Calu3 (cell line): Measurements from ENCODE around the gene CTNNBIP1. TPM values are rescaled to one million over a fixed set of nuclear protein-coding genes. Genes with fewer than 3 reads are reported as not detected.

Experiments
- BruUV-seq: library from RNA; stranded (reverse); fragments of 400-500 nt; replicated peaks from 2 replicates; lab custom pipeline; 2021; lab: Mats Ljungman, UMichigan
- CTCF ChIA-PET: fragments of 300-600 bp; sonication (Branson Sonifier 250); formaldehyde crosslinking; loops from one replicate; lab custom pipeline; 2022; ENCODE audit warnings: antibody characterized with exemption; lab: Charles Lee
- DNase-seq: peaks from one replicate; pipeline ENCODE4 v3.0.0; 2022
- H3K27ac Mint-ChIP-seq: one replicate; pipeline ENCODE4 v1.8.0; 2022; ENCODE audit warnings: mixed read lengths; ENCODE audit not compliant: unreplicated experiment
- H3K27me3 Mint-ChIP-seq: one replicate; pipeline ENCODE4 v1.8.0; 2022; ENCODE audit warnings: mixed read lengths; ENCODE audit not compliant: unreplicated experiment
- H3K36me3 Mint-ChIP-seq: one replicate; pipeline ENCODE4 v1.8.0; 2022; ENCODE audit warnings: mild to moderate bottlenecking, moderate library complexity, mixed read lengths; ENCODE audit not compliant: insufficient read depth, unreplicated experiment
- H3K4me1 Mint-ChIP-seq: one replicate; pipeline ENCODE4 v1.8.0; 2022; ENCODE audit warnings: mild to moderate bottlenecking, low read depth, mixed read lengths; ENCODE audit not compliant: unreplicated experiment
- H3K4me3 Mint-ChIP-seq: one replicate; pipeline ENCODE4 v1.8.0; 2022; ENCODE audit warnings: mild to moderate bottlenecking, low read depth, moderate library complexity, mixed read lengths; ENCODE audit not compliant: unreplicated experiment
- H3K9me3 Mint-ChIP-seq: one replicate; pipeline ENCODE4 v1.8.0; 2022; ENCODE audit warnings: low read depth, mixed read lengths; ENCODE audit not compliant: unreplicated experiment
- CTCF ChIP-seq: fragments of 200-600 bp; IDR thresholded peaks from one replicate; pipeline ENCODE4 v1.8.0; 2022; ENCODE audit warnings: antibody characterized with exemption; ENCODE audit not compliant: unreplicated experiment
- intact Hi-C: fragments of 100-400 bp; cut with micrococcal nuclease; formaldehyde crosslinking; loops from one replicate; pipeline ENCODE4 v1.10.0; 2022; ENCODE audit not compliant: unreplicated experiment
- total RNA-seq: library from RNA; stranded (reverse); gene quantifications from 2 replicates; pipeline ENCODE4 v1.2.3, GENCODE V29; 2022

CTNNBIP1 gene
- total RNA-seq, 1 experiment from 2014 or later = 11.8 TPM

GRCh38 chr1:9886092-9886742 is 23.9 kb downstream of the CTNNBIP1 start:
- Mint-ChIP-seq H3K4me3 (no peak overlapping the region), H3K9me3 (no peaks in the 10 kb centered on the region), H3K36me3 (no peaks in the 10 kb centered on the region), H3K4me1 (peaks cover 33% of the 10 kb centered on the region), H3K27me3 (no peaks in the 10 kb centered on the region), H3K27ac (no peak overlapping the region)
- intact Hi-C loops = no loop called here
- no peak for DNase-seq
- no peak for TF ChIP-seq CTCF
- CTCF ChIA-PET = no interaction called here
- BruUV-seq = no TSS peak

GRCh38 chr1:9884805-9885204 is 25.3 kb downstream of the CTNNBIP1 start:
- no TSS peak for BruUV-seq
- Mint-ChIP-seq H3K4me3 (no peak overlapping the region), H3K27me3 (no peaks in the 10 kb centered on the region), H3K36me3 (no peaks in the 10 kb centered on the region), H3K27ac (no peak overlapping the region), H3K9me3 (no peaks in the 10 kb centered on the region), H3K4me1 (peaks cover 22% of the 10 kb centered on the region)
- intact Hi-C loops = no loop called here
- DNase-seq = no peak
- CTCF ChIA-PET = no interaction called here
- no peak for TF ChIP-seq CTCF

- no peak for DNase-seq
- CTCF ChIA-PET = no interaction called here
Observed at GRCh38 chr1:9883585-9884449, 26.3 kb downstream of the CTNNBIP1 start.

GRCh38 chr1:9882945-9883303 is 27.1 kb downstream of the CTNNBIP1 start:
- Mint-ChIP-seq H3K27me3 (no peaks in the 10 kb centered on the region), H3K4me1 (peaks cover 23% of the 10 kb centered on the region), H3K4me3 (no peak overlapping the region), H3K27ac (no peak overlapping the region), H3K9me3 (no peaks in the 10 kb centered on the region), H3K36me3 (no peaks in the 10 kb centered on the region)
- CTCF ChIA-PET = no interaction called here
- no peak for TF ChIP-seq CTCF
- no peak for DNase-seq
- no TSS peak for BruUV-seq
- intact Hi-C loops = no loop called here

More at GRCh38 chr1:9883585-9884449, 26.3 kb downstream of the CTNNBIP1 start:
- no peak for TF ChIP-seq CTCF
- Mint-ChIP-seq H3K36me3 (no peaks in the 10 kb centered on the region), H3K4me3 (no peak overlapping the region), H3K9me3 (no peaks in the 10 kb centered on the region), H3K4me1 (peaks cover 17% of the 10 kb centered on the region), H3K27me3 (no peaks in the 10 kb centered on the region), H3K27ac (no peak overlapping the region)
- no TSS peak for BruUV-seq
- intact Hi-C loops = no loop called here
